ENCODE measurements around the gene ERC1. TPM values are rescaled to one million over a fixed set of nuclear protein-coding genes. Genes with fewer than 3 reads are reported as not detected.

The ERC1 gene
- total and polyA plus RNA-seq, 2 of the 4 experiments (the other 2 are of a cell fraction), result 11.6 to 25.6 TPM

DNA sequence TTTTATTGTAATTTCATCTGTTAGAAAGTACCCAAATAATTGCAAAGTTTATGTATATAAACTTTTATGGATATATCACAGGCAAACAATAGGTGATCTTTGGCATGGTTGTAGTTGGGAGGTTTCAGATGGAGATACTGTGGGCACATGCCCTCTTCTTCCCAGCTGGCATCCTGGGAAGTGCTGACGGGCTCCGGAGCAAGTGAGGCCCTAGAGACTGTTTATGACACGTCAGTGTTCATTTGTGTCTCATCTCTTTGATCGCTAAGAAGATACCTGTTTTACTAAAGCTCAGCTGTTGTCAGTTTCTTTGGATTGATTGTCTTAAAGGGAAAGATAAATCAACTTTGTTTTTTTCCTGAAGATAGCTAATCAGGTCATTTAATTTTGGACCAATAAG is 315.8 kb downstream of the ERC1 start:
- H3K4ac ChIP-seq (ENCODE audit: low read depth, low read length), result no peak overlapping the region
- no peaks in the 10 kb centered on the region for H3K4me1 ChIP-seq (ENCODE audit: control insufficient read depth, insufficient read depth, low read length)
- POLR2A ChIA-PET (ENCODE audit: unreplicated experiment), result no interaction called here
- H3K18ac ChIP-seq (ENCODE audit: low read depth, low read length), result no peak overlapping the region
- 76% methylated on average over 2 of the region's 4 CpGs; no CpG with 5 or more reads in 1 of the 2 experiments for WGBS, 2 experiments (ENCODE audit: extremely low coverage in 2 of 2, insufficient read length in 1 of 2)
- H2BK15ac ChIP-seq (ENCODE audit: low read depth, low read length), result no peak overlapping the region
- no peaks in the 10 kb centered on the region for H3K27me3 ChIP-seq (ENCODE audit: control insufficient read depth, insufficient read depth, low read length)
- no peak overlapping the region for H3K4me2 ChIP-seq (ENCODE audit: low read depth, low read length)
- H3K9me1 ChIP-seq (ENCODE audit: insufficient read depth, low read length), result no peaks in the 10 kb centered on the region; the same call in 1 of the 2 replicates
- H3K4me3 ChIP-seq (ENCODE audit: insufficient read depth, low read depth, low read length), result no peak overlapping the region
- BruUV-seq (replicated peaks), result no TSS peak
- H4K8ac ChIP-seq (ENCODE audit: low read depth in 2 of 2, low read length in 2 of 2), result no peak overlapping the region
- no peaks in the 10 kb centered on the region for H4K20me1 ChIP-seq (ENCODE audit: insufficient read depth, low read length)
- dilution Hi-C loops (cut with HindIII; ENCODE audit: low sequenced_read_pairs, unreplicated experiment) (no loop called here), in situ Hi-C loops (cut with MboI; ENCODE audit: low sequenced_read_pairs) (no loop called here), intact Hi-C loops (cut with micrococcal nuclease) (no loop called here)
- H3K36me3 ChIP-seq (ENCODE audit: control insufficient read depth, insufficient read depth, low read length), result 0 out of 2 replicates have a peak, but pooled peaks cover 1% of the 10 kb centered on the region
- CTCF ChIA-PET, result no interaction called here
- H3K23ac ChIP-seq (ENCODE audit: low read depth, low read length), result no peak overlapping the region
- H2BK120ac ChIP-seq (ENCODE audit: low read depth, low read length), result no peak overlapping the region
- no peak overlapping the region for H3K56ac ChIP-seq (ENCODE audit: extremely low read depth, insufficient read depth, low read length)
- H2BK20ac ChIP-seq (ENCODE audit: low read depth, low read length), result no peak overlapping the region
- DNase-seq (no peak), ATAC-seq (ENCODE audit: low read depth) (no peak)
- H2AK5ac ChIP-seq (ENCODE audit: low read depth, low read length), result no peak overlapping the region
- no peak overlapping the region for H4K91ac ChIP-seq (ENCODE audit: insufficient read depth, low read depth, low read length)
- no peaks in the 10 kb centered on the region for H3K9me3 ChIP-seq (ENCODE audit: control insufficient read depth, insufficient read depth, low read length)
- H2AK9ac ChIP-seq (replicated peaks; ENCODE audit: low read depth, low read length, poor library complexity), result no peak overlapping the region
- no peak for TF ChIP-seq CTCF (conservative IDR thresholded peaks at IDR 0.05; ENCODE audit: low read depth, low read length)
- TF ChIP-seq CEBPB (IDR thresholded peaks at IDR 0.05; ENCODE audit: low read depth, low read length), result no peak
- H3K14ac ChIP-seq (replicated peaks; ENCODE audit: low read depth, low read length), result no peak overlapping the region
- no peak overlapping the region for H2AFZ ChIP-seq (replicated peaks; ENCODE audit: low read length, poor library complexity)
- no peak overlapping the region for H4K5ac ChIP-seq (ENCODE audit: low read depth, low read length)
- H2BK5ac ChIP-seq (ENCODE audit: low read depth, low read length, poor library complexity, severe bottlenecking), result no peak overlapping the region
- no peak overlapping the region for H3K9ac ChIP-seq (ENCODE audit: low read depth, low read length)
- H3K27ac ChIP-seq (ENCODE audit: insufficient read depth, low read length), result no peak overlapping the region
- H3K79me1 ChIP-seq (ENCODE audit: low read depth in 1 of 2, low read length in 2 of 2), result peaks cover 0 to 8% of the 10 kb centered on the region in 2 experiments; a peak in 2 of 4 replicates
